Measurements from ENCODE around the gene KANSL2.

Gene KANSL2

DNA sequence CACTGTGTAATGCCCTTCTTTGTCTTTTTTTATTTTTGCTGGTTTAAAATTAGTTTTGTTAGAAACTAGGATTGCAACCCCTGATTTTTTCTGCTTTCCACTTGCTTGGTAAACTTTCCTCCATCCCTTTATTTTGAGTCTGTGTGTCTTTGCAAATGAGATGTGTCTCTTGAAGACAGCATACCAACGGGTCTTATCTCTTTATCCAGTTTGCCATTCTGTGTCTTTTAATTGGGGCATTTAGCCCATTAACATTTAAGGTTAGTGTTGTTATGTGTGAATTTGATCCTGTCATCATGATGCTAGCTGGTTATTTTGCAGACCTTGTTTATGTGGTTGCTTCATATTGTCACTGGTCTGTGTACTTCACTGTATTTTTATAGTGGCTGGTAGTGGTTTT, 68.7 kb downstream of the KANSL2 start:
- no peak for DNase-seq (ENCODE audit: low read depth in 2 of 2)

Data from stimulated activated CD4-positive, alpha-beta T cell treated with anti-CD3 and anti-CD28 coated beads, Interleukin-1b, Interleukin-23, amount 100 ng/mL, for 1 hour (primary cell).